Measurements from ENCODE around the gene LRP1B. TPM values are rescaled to one million over a fixed set of nuclear protein-coding genes. Genes with fewer than 3 reads are reported as not detected.

LRP1B gene
- polyA plus RNA-seq, 1 donor, result 1.0 TPM

GRCh38 chr2:141900826-141901225 lies 230.0 kb downstream of the LRP1B start:
- no peak for DNase-seq
- H3K9me3 ChIP-seq (ENCODE audit: control insufficient read depth, low read depth, low read length), result no peaks in the 10 kb centered on the region
- H3K36me3 ChIP-seq (ENCODE audit: control insufficient read depth, insufficient read depth, low read length), result no peaks in the 10 kb centered on the region
- WGBS (ENCODE audit: insufficient coverage, low lambda C conversion rate), result 100% methylated on average over 1 of the region's 2 CpGs
- no peaks in the 10 kb centered on the region for H3K27me3 ChIP-seq (ENCODE audit: control insufficient read depth, insufficient read depth, low read length)
- no peak overlapping the region for H3K27ac ChIP-seq (ENCODE audit: low read length)
- no peaks in the 10 kb centered on the region for H3K4me1 ChIP-seq (ENCODE audit: control insufficient read depth, insufficient read depth, low read length)
- no peak overlapping the region for H3K4me3 ChIP-seq (ENCODE audit: low read length)

GRCh38 chr2:141899740-141900139 lies 231.1 kb downstream of the LRP1B start:
- Histone ChIP-seq H3K27me3 (ENCODE audit: control insufficient read depth, insufficient read depth, low read length) (no peaks in the 10 kb centered on the region), H3K4me3 (ENCODE audit: low read length) (no peak overlapping the region), H3K4me1 (ENCODE audit: control insufficient read depth, insufficient read depth, low read length) (no peaks in the 10 kb centered on the region), H3K36me3 (ENCODE audit: control insufficient read depth, insufficient read depth, low read length) (no peaks in the 10 kb centered on the region), H3K27ac (ENCODE audit: low read length) (no peak overlapping the region), H3K9me3 (ENCODE audit: control insufficient read depth, low read depth, low read length) (no peaks in the 10 kb centered on the region)
- peak; percentile 5 to 14 for DNase-seq
- 40% methylated on average over 3 of the region's 4 CpGs for WGBS (ENCODE audit: insufficient coverage, low lambda C conversion rate)

GRCh38 chr2:141889788-141890187 lies 241.0 kb downstream of the LRP1B start:
- DNase-seq, result no peak
- H3K27me3 ChIP-seq (ENCODE audit: control insufficient read depth, insufficient read depth, low read length), result no peaks in the 10 kb centered on the region
- no peaks in the 10 kb centered on the region for H3K9me3 ChIP-seq (ENCODE audit: control insufficient read depth, low read depth, low read length)
- H3K27ac ChIP-seq (ENCODE audit: low read length), result no peak overlapping the region
- H3K4me3 ChIP-seq (ENCODE audit: low read length), result no peak overlapping the region
- H3K36me3 ChIP-seq (ENCODE audit: control insufficient read depth, insufficient read depth, low read length), result no peaks in the 10 kb centered on the region
- WGBS (ENCODE audit: insufficient coverage, low lambda C conversion rate), result 100% methylated on average over 1 of the region's 1 CpG
- no peaks in the 10 kb centered on the region for H3K4me1 ChIP-seq (ENCODE audit: control insufficient read depth, insufficient read depth, low read length)

GRCh38 chr2:141888987-141889555 lies 241.7 kb downstream of the LRP1B start:
- 89% methylated on average over 1 of the region's 1 CpG for WGBS (ENCODE audit: insufficient coverage, low lambda C conversion rate)
- DNase-seq, result no peak
- no peaks in the 10 kb centered on the region for H3K36me3 ChIP-seq (ENCODE audit: control insufficient read depth, insufficient read depth, low read length)
- no peak overlapping the region for H3K4me3 ChIP-seq (ENCODE audit: low read length)
- no peak overlapping the region for H3K27ac ChIP-seq (ENCODE audit: low read length)
- no peaks in the 10 kb centered on the region for H3K27me3 ChIP-seq (ENCODE audit: control insufficient read depth, insufficient read depth, low read length)
- no peaks in the 10 kb centered on the region for H3K4me1 ChIP-seq (ENCODE audit: control insufficient read depth, insufficient read depth, low read length)
- no peaks in the 10 kb centered on the region for H3K9me3 ChIP-seq (ENCODE audit: control insufficient read depth, low read depth, low read length)

- H3K36me3 ChIP-seq (ENCODE audit: control insufficient read depth, insufficient read depth, low read length), result no peaks in the 10 kb centered on the region
- no peak overlapping the region for H3K4me3 ChIP-seq (ENCODE audit: low read length)
- H3K9me3 ChIP-seq (ENCODE audit: control insufficient read depth, low read depth, low read length), result no peaks in the 10 kb centered on the region
- H3K27ac ChIP-seq (ENCODE audit: low read length), result no peak overlapping the region
- no peak for DNase-seq
- no peaks in the 10 kb centered on the region for H3K27me3 ChIP-seq (ENCODE audit: control insufficient read depth, insufficient read depth, low read length)
- no peaks in the 10 kb centered on the region for H3K4me1 ChIP-seq (ENCODE audit: control insufficient read depth, insufficient read depth, low read length)
- WGBS (ENCODE audit: insufficient coverage, low lambda C conversion rate), result 100% methylated on average over 1 of the region's 3 CpGs
Observed at GRCh38 chr2:141887363-141887762, 243.5 kb downstream of the LRP1B start.

GRCh38 chr2:141878016-141878415 lies 252.8 kb downstream of the LRP1B start:
- no peak overlapping the region for H3K4me3 ChIP-seq (ENCODE audit: low read length)
- no peaks in the 10 kb centered on the region for H3K4me1 ChIP-seq (ENCODE audit: control insufficient read depth, insufficient read depth, low read length)
- peak in 1 of 2 donors; percentile 1 for DNase-seq
- H3K27ac ChIP-seq (ENCODE audit: low read length), result no peak overlapping the region
- WGBS (ENCODE audit: insufficient coverage, low lambda C conversion rate), result no CpG with 5 or more reads among the region's 1 CpG
- H3K9me3 ChIP-seq (ENCODE audit: control insufficient read depth, low read depth, low read length), result no peaks in the 10 kb centered on the region
- H3K27me3 ChIP-seq (ENCODE audit: control insufficient read depth, insufficient read depth, low read length), result no peaks in the 10 kb centered on the region
- no peaks in the 10 kb centered on the region for H3K36me3 ChIP-seq (ENCODE audit: control insufficient read depth, insufficient read depth, low read length)

GRCh38 chr2:141871913-141872634 lies 258.7 kb downstream of the LRP1B start:
- Histone ChIP-seq H3K27ac (ENCODE audit: low read length) (no peak overlapping the region), H3K36me3 (ENCODE audit: control insufficient read depth, insufficient read depth, low read length) (no peaks in the 10 kb centered on the region), H3K4me3 (ENCODE audit: low read length) (no peak overlapping the region), H3K9me3 (ENCODE audit: control insufficient read depth, low read depth, low read length) (no peaks in the 10 kb centered on the region), H3K27me3 (ENCODE audit: control insufficient read depth, insufficient read depth, low read length) (no peaks in the 10 kb centered on the region), H3K4me1 (ENCODE audit: control insufficient read depth, insufficient read depth, low read length) (no peaks in the 10 kb centered on the region)
- 47% methylated on average over 3 of the region's 3 CpGs for WGBS (ENCODE audit: insufficient coverage, low lambda C conversion rate)
- DNase-seq, result no peak

GRCh38 chr2:141869572-141869971 lies 261.2 kb downstream of the LRP1B start:
- H3K27me3 ChIP-seq (ENCODE audit: control insufficient read depth, insufficient read depth, low read length), result no peaks in the 10 kb centered on the region
- H3K27ac ChIP-seq (ENCODE audit: low read length), result no peak overlapping the region
- no peaks in the 10 kb centered on the region for H3K36me3 ChIP-seq (ENCODE audit: control insufficient read depth, insufficient read depth, low read length)
- H3K4me1 ChIP-seq (ENCODE audit: control insufficient read depth, insufficient read depth, low read length), result no peaks in the 10 kb centered on the region
- no peak overlapping the region for H3K4me3 ChIP-seq (ENCODE audit: low read length)
- H3K9me3 ChIP-seq (ENCODE audit: control insufficient read depth, low read depth, low read length), result no peaks in the 10 kb centered on the region
- no CpG with 5 or more reads among the region's 1 CpG for WGBS (ENCODE audit: insufficient coverage, low lambda C conversion rate)
- DNase-seq, result no peak

- H3K4me3 ChIP-seq (ENCODE audit: low read length), result no peak overlapping the region
- no peak for DNase-seq
- H3K27ac ChIP-seq (ENCODE audit: low read length), result no peak overlapping the region
- no peaks in the 10 kb centered on the region for H3K36me3 ChIP-seq (ENCODE audit: control insufficient read depth, insufficient read depth, low read length)
- no peaks in the 10 kb centered on the region for H3K27me3 ChIP-seq (ENCODE audit: control insufficient read depth, insufficient read depth, low read length)
- no peaks in the 10 kb centered on the region for H3K4me1 ChIP-seq (ENCODE audit: control insufficient read depth, insufficient read depth, low read length)
- H3K9me3 ChIP-seq (ENCODE audit: control insufficient read depth, low read depth, low read length), result no peaks in the 10 kb centered on the region
Observed at GRCh38 chr2:141863964-141864363, 266.9 kb downstream of the LRP1B start.

- WGBS (ENCODE audit: insufficient coverage, low lambda C conversion rate), result 100% methylated on average over 1 of the region's 5 CpGs
- no peaks in the 10 kb centered on the region for H3K9me3 ChIP-seq (ENCODE audit: control insufficient read depth, low read depth, low read length)
- H3K27ac ChIP-seq (ENCODE audit: low read length), result no peak overlapping the region
- H3K4me1 ChIP-seq (ENCODE audit: control insufficient read depth, insufficient read depth, low read length), result no peaks in the 10 kb centered on the region
- DNase-seq, result no peak
- no peaks in the 10 kb centered on the region for H3K27me3 ChIP-seq (ENCODE audit: control insufficient read depth, insufficient read depth, low read length)
- no peaks in the 10 kb centered on the region for H3K36me3 ChIP-seq (ENCODE audit: control insufficient read depth, insufficient read depth, low read length)
- no peak overlapping the region for H3K4me3 ChIP-seq (ENCODE audit: low read length)
Observed at GRCh38 chr2:141856215-141856919, 274.4 kb downstream of the LRP1B start.

Measured in large intestine (tissue), 3 donors.